Thoracic aorta (tissue), 2 donors: Measurements from ENCODE around the gene LFNG. TPM values are rescaled to one million over a fixed set of nuclear protein-coding genes. Genes with fewer than 3 reads are reported as not detected.

Source experiments
- ATAC-seq: fragments of 150-250 bp; one replicate; pipeline ENCODE4 v1.8.0; 2017; ENCODE audit warnings: low read depth; ENCODE audit not compliant: insufficient number of reproducible peaks, low FRiP score
- DNase-seq: peaks from one replicate; pipeline ENCODE4 v3.0.0-alpha.2; 2020; ENCODE audit warnings: low spot score
- H3K27ac ChIP-seq, 2 donors: fragments of 200-600 bp; sonication (generic); 1 replicate in 1 of 2; 2 replicates in 1 of 2; pipeline ENCODE4 v1.5.1; 2016; ENCODE audit warnings: mild to moderate bottlenecking in 2 of 2, moderate library complexity in 2 of 2
- H3K27me3 ChIP-seq: fragments of 200-600 bp; sonication (generic); replicated peaks from 2 replicates; pipeline ENCODE4 v1.6.0; 2016; ENCODE audit warnings: mild to moderate bottlenecking; ENCODE audit not compliant: insufficient read depth
- H3K36me3 ChIP-seq: fragments of 200-600 bp; sonication (generic); one replicate; pipeline ENCODE4 v1.5.1; 2016
- H3K4me1 ChIP-seq, 2 donors: fragments of 200-600 bp; sonication (generic); 1 replicate in 1 of 2; 2 replicates in 1 of 2; pipeline versions ENCODE4 v1.5.1 to v1.6.0; 2016; ENCODE audit warnings: low read depth in 2 of 2, mild to moderate bottlenecking in 1 of 2; ENCODE audit not compliant: control insufficient read depth in 1 of 2
- H3K4me3 ChIP-seq: fragments of 200-600 bp; sonication (generic); 2 replicates; pipeline ENCODE4 v1.5.1; 2016; ENCODE audit warnings: mild to moderate bottlenecking
- H3K9me3 ChIP-seq: fragments of 200-600 bp; sonication (generic); 2 replicates; pipeline ENCODE4 v1.5.1; 2016
- CTCF ChIP-seq: fragments of 200-600 bp; sonication (generic); IDR thresholded peaks from one replicate; pipeline ENCODE4 v1.5.1; 2019; ENCODE audit warnings: antibody characterized with exemption
- total RNA-seq, 2 donors: library from RNA; depleted of rRNA; stranded (reverse); fragments of >200 nt; gene quantifications; one replicate each; pipeline versions ENCODE4 v1.1.0 to v1.2.3, GENCODE V29; 2016

Gene LFNG
- total RNA-seq, 2 donors from 2014 or later, result 8.0 to 24.1 TPM

DNA sequence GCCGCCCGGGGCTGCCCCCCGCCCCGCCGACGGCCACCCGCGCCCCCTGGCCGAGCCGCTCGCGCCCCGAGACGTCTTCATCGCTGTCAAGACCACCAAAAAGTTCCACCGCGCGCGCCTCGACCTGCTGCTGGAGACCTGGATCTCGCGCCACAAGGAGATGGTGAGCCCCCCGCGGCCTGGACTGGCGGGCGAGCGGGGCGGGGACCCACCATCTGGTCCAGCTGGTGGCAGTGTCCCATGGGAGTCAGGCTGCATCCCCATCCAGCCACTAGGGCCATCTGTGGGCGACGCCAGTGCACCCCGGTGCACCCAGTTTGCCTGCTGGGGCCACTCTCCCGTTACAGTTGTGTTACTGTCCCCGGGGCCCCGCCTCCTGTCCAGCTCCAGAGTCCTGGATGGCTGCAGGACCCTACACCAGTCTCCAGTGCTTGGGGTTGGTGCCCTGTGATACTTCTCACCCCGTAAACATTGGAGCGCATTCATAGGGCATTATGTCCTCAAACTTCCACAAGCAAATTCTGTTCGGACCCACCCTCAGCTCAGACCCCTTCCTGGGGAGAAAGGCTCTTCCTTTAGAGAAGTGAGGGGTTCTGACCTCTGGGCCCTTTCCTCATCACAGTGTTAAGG lies 672 bp downstream of the LFNG start:
- ATAC-seq (no peak), DNase-seq (no peak)
- Histone ChIP-seq H3K9me3 (no peaks in the 10 kb centered on the region), H3K4me3 (peak overlapping the region; percentile 66), H3K27me3 (no peaks in the 10 kb centered on the region), H3K36me3 (no peaks in the 10 kb centered on the region), H3K27ac (no peak overlapping the region), H3K4me1 (peaks cover 0 to 31% of the 10 kb centered on the region in 2 donors)
- no peak for TF ChIP-seq CTCF

- peak overlapping the region; percentile 66 for H3K4me3 ChIP-seq
- no peaks in the 10 kb centered on the region for H3K27me3 ChIP-seq
- ATAC-seq, result no peak
- no peaks in the 10 kb centered on the region for H3K36me3 ChIP-seq
- no peak for TF ChIP-seq CTCF
- no peak for DNase-seq
- H3K9me3 ChIP-seq, result no peaks in the 10 kb centered on the region
- H3K27ac ChIP-seq, result no peak overlapping the region
- peaks cover 0 to 31% of the 10 kb centered on the region in 2 donors for H3K4me1 ChIP-seq
Measured at GRCh38 chr7:2520761-2521290, 1.3 kb downstream of the LFNG start.

DNA sequence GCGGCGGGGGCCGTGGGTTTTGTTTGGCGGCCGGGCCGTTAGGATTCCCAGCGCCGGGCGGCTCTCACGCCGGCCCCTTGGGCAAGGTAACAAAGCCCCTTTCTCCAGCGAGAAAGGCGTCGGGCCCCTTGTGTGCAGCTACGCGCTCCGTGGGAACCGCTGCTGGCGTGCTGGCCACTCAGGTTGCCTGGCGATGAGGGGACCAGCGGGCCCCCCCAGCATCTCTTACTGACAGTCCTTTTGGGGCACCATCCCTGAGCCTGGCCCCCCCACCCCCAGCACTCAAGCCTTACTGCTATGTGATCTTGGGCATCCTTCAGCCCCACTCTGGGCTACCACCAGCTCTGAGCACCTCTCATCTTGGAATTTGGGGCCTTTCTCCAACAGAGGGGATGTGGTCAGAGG lies 1.8 kb downstream of the LFNG start:
- Histone ChIP-seq H3K9me3 (no peaks in the 10 kb centered on the region), H3K4me3 (peak overlapping the region; percentile 66), H3K36me3 (no peaks in the 10 kb centered on the region), H3K27ac (peak overlapping the region in 1 of 2 donors; percentile 43), H3K4me1 (peaks cover 0 to 31% of the 10 kb centered on the region in 2 donors), H3K27me3 (no peaks in the 10 kb centered on the region)
- no peak for TF ChIP-seq CTCF
- no peak for DNase-seq
- ATAC-seq, result no peak

DNA sequence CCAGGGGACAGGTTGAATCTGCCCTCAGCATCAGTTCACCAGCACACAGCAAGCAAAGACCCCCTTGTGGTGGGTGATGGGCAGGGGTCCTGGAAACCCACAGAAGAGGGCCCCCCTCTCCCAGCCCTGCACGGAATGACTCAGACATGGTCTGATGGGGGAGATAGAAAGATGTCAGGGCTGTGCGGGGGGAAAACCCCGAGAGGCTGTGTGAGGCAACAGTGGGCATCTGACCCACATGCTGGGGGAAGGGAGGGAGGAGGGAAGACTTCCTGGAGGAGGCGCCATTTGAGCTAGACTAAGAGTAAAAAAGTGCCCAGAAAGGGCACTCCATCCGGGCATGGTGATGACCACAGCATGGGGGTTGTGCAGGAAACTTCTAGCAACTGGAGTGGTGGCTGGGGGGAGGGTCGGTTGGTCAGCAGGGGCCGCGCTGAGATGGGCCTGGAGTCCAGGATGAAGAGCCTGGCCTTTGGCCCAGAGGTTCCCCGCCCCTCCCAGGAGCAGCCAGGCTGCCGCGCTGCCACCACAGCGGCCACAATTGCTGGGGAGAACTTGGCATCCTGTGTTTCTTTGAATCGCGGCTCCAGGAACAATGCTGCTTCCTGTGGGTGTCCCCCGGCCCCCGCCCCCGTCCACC lies 2.5 kb downstream of the LFNG start:
- no peaks in the 10 kb centered on the region for H3K9me3 ChIP-seq
- no peak for TF ChIP-seq CTCF
- no peak for DNase-seq

GRCh38 chr7:2522780-2523433 lies 3.3 kb downstream of the LFNG start:
- no peaks in the 10 kb centered on the region for H3K36me3 ChIP-seq
- DNase-seq (no peak), ATAC-seq (no peak)
- H3K27me3 ChIP-seq, result no peaks in the 10 kb centered on the region
- no peak for TF ChIP-seq CTCF
- H3K4me1 ChIP-seq, result peaks cover 6 to 39% of the 10 kb centered on the region in 2 donors
- no peak overlapping the region for H3K27ac ChIP-seq
- H3K4me3 ChIP-seq, result peak overlapping the region; percentile 66
- H3K9me3 ChIP-seq, result no peaks in the 10 kb centered on the region

More for the DNA sequence above, 2.5 kb downstream of the LFNG start:
- Histone ChIP-seq H3K27ac (peak overlapping the region in 1 of 2 donors; percentile 43), H3K27me3 (no peaks in the 10 kb centered on the region), H3K4me3 (peak overlapping the region; percentile 66), H3K4me1 (peaks cover 0 to 33% of the 10 kb centered on the region in 2 donors), H3K36me3 (no peaks in the 10 kb centered on the region)
- ATAC-seq, result no peak
